HG03064 (cell line): ENCODE results near the gene HOXA7.

Source experiments
- ATAC-seq: cut with Tn5 transposase; IDR thresholded peaks from one replicate; pipeline ENCODE4 v1.9.1; 2021; ENCODE audit warnings: low read depth; ENCODE audit not compliant: unreplicated experiment

Gene HOXA7

DNA sequence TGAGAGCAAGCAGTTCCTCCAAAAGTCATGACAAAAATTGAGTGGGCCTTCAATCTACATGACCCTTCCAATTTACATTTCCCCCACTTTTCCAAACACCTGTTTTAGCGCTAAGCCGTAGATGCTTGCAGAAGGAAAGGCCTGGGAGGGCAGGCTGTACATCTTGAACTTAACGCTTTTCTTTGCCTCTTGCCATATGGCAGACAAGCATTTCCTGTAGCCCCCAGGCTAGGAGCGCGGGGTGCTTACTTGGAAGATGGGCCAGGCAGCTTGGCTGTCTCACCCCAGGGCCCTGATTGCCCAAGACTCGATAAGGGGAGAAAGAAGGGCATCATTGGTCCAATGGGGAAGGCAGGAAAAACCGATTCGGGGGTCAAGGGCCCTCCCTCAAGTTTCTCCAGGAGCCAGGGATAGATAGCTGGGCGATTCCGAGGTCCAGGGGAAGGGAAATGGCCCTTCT lies 15.9 kb upstream of the HOXA7 start:
- ATAC-seq, result no peak

DNA sequence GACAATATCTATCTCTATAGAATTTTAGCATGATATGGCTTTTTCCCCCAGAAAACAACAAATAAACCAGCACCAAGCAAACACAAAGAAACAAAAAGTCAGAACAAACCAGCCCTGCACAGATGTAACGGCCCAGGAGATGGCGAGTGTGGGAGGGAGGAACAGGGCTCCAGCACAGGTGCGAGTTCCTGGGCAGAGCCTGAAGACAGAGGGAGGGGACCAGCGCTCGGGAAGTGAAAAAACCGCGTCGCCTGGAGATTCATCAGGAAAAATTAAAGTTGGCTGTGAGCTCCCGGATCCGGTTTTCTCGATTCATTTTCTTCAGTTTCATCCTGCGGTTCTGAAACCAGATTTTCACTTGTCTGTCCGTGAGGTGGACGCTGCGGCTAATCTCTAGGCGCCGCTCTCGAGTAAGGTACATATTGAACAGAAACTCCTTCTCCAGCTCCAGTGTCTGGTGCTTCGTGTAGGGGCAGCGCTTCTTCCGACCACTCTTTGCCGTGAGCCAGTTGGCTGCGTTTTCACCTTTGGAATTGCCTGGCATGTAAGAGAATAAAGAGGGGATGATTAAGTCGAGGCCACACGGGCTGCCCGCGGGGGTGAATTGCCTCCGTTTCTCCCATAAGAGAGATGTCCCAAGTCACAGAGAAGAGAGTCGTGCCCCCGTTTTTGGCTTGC lies 15.3 kb upstream of the HOXA7 start:
- no peak for ATAC-seq

DNA sequence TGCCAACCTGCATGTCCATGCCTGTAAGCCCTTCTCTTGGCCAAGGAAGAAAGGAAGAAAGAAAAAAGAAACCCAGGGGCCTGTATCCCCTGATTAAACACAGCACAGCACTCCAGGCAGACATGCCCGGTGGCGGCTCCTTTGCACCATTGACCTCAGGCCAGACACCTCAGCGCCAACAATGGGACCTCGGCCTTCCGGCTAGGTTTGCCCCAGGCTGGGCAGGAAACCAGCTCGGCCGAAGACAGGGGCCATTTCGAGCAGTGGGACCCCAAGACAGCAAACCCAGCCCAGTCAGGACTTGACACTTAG lies 14.8 kb upstream of the HOXA7 start:
- no peak for ATAC-seq

DNA sequence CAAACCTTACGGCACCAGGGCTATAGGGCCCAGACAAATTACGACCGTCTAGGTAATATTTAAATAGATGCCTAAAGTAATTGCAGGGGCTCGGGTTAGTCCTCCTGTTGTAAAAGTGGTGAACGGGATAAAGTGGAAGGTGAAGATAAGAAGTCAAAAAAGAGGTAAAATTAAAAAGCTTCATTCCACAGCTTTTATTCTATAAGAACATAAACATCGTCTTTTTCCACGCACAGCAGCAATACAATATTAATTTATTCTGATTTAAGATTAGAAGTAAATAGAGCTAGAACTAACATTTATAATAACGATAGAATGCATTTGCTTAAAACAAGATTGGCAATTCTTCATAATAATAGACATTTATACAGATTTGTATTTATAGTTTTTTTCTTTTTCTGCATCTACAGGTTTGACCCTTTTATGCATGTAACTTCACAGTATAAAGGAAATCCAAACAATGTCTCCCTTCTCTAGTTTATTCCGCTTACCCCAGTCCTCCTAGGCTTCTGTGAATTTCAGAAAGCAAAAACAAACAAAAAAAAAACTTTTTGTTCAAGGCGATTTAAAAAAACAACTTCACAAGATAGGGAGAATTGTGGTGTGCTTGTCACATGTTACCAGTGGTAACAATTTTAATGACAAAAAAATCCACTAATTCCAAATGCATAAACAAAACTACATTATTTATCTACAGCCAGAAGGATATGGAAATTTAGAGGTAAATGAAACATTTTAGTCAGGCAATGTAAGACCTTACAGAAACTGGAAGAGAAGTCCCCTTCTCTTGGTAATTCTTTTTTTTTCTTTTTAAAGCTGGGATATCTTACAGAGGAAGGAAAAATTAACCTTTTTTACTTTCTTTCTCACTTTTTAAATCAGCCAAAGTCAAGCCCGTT lies 14.2 kb upstream of the HOXA7 start:
- ATAC-seq, result no peak

DNA sequence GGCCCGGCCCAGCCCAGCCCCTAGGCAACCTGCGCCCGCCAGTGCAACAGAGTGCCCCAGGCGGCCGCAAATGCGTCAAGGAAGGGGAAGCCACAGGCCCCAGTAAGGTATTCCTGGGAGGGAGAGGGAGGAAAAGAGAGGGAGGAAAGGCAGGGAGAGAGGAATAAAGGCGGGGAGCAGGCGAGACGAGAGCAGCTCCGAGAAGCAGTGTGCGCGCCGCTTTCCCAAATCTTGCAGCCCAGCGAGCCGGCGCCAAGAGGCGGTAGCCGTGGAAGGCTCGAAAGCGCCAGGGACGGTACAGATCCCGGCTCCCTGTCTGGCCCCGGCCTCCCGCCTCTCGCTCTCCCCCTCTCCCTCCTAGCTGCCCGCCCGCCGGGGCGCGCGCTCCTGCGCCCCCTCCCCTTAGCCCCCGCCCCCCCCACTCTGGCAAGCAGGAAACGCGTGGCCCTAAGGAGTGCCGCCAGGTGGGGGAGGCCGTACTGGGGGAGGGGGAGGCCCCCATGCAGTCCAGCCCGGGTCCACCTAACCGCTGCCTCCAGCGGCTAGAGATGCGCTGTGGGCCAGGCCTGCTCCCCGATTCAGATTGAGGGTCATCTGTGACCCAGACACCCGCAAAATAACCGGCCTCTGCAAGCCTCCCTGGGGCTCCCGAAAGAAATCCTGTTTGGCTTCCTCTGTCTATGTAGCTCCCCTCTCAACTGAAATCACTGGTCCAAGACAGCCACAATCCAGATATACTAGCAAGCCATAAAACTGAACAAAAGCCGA lies 13.4 kb upstream of the HOXA7 start:
- no peak for ATAC-seq

DNA sequence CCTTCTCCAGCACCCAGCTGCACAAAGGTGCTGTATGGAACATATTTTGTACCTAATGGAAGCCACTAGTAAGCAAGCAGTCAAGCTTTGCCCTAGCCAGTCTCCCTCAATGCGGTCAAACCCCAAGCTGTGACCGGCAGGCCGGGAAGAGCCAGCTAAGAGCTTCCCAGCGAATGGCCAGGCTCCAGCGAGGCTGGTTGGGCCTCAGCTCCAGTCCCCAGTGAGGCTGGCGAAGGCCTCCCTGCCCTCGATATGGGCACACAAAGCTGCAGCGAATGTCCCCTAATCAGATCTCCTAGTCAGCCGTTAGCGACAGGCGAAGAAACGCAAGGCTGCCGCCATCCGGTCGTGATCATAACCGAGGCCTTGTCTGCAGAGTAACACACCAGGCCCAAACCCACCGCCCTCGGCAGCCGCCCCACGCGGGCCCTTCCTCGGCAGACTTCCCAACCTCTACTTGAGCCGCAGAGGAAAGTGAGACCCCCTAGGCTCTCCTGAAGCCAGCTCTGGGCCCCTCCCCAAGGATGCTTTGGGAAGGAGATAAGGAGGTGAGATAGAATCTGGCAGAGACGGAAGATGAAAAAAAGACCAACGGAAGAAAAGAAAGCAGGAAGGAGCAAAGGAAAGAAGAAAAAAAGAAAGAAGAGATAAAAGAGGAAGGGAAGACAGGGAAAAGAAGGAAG lies 11.9 kb upstream of the HOXA7 start:
- ATAC-seq, result no peak

DNA sequence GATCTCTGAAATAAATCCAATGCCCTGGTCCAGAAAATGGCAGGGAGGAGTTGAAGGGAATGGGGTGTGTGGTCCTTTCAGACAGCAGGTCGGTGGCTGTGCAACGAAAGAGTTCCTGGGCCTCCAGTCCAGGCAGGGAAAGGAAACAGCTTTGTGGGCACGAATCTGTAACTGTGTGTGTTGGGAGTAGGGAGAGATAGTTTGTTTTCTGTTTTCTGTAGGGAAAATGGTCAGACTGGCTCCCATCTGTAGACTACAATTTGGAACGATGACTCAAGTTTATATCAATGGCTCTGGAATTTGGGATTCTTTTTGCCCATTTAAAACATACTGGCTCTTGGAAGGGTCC lies 11.4 kb upstream of the HOXA7 start:
- ATAC-seq, result no peak

DNA sequence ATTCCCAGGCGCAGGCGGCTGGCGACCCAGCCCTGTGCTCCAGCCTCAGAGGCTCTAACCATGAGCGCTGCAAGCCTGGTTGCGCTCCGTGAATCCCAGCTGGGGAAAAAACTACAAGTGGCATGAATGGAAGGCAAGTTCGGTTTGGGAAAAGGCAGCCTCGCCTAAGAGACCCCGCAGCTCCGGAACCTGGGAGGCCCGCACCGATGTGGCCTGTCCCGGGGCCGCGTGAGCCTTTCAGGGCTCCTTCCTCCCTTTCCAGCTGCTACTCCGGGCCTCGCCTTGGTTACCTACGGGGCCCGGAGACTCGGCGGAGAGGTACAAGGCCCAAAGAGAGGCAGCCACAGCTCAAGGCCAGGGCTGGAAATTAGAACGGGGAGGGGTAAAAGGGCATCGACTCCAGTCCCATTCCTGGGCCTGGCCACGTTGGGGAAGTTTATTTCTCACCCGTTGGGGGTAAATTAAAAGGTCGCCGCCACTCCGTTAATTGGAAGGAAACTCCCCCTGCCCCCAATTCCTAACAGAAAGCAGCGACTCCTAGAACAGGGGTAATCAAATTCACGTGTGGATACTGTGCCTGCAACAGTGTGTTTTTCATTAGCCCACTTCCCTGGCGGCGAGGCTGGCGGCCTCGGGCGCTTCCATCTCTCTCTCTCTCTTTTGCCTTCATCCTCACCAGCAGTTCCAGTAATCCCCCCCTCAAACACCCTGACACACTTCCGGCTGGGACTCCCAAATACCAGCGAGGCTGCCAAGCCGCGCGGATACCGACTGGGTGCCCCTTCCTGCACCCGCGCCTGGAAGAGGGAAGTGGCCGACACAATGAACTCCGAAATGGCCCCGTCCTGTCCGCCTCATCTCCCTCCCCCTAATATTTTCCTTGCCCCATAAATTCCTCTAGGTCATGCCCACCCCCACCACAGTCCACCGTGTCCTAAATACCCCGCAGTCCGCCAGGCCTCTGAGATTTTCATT lies 10.3 kb upstream of the HOXA7 start:
- no peak for ATAC-seq

DNA sequence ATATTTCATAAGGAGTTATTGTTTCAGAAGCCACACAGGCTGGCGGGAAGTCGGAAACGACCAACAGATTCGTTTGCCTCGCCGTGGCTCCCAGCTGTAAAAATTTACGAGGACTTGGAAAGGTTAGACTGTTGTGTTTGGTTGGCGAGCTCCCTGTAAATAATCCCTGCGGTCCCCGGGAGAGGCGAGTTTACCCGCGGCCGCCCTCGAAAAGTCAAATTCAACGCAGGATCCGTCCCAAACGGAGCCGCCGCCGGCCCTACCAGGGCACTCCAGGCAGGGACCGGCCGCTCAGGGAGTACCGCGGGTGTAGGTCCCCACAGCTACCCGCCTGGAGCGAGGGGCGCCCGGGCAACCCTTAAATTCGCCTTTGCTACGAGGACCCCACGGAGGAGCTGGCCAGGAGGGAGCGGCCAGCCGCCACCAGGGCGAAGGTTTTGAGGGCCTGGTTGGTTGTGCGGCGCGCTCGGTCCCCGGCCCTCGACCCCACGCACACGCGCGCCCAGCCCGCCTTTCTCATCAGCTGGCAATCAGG lies 9.6 kb upstream of the HOXA7 start:
- ATAC-seq, result no peak

DNA sequence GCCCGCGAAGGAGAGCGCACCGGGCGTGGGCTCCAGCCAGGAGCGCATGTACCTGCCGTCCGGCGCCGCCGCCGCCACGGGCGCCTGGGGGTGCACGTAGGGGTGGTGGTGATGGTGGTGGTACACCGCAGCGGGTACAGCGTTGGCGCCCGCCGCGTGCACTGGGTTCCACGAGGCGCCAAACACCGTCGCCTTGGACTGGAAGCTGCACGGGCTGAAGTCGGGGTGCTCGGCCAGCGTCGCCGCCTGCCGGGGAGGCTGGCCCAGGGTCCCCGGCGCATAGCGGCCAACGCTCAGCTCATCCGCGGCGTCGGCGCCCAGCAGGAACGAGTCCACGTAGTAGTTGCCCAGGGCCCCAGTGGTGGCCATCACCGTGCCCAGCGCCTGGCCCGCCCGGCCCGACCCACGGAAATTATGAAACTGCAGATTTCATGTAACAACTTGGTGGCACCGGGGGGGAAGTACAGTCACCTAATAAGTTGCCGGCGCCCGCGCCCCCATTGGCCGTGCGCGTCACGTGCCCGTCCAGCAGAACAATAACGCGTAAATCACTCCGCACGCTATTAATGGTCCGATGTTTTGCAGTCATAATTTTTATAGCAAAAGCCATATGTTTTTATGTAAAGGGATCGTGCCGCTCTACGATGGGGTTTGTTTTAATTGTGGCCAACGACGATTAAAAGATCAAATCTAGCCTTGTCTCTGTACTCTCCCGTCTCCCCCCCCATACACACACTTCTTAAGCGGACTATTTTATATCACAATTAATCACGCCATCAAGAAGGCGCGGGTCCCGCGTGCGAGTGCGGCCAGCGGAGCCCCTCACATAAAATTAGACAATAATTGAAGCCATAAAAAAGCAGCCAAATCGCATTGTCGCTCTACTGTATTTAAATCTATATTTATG lies 8.9 kb upstream of the HOXA7 start, which contains the start of gene HOXA9:
Gene HOXA9, minus strand, starts transcription at position 449 of the 907 bp plus-strand sequence. Its CDS starts 80 bp downstream, at position 369.
- no peak for ATAC-seq

DNA sequence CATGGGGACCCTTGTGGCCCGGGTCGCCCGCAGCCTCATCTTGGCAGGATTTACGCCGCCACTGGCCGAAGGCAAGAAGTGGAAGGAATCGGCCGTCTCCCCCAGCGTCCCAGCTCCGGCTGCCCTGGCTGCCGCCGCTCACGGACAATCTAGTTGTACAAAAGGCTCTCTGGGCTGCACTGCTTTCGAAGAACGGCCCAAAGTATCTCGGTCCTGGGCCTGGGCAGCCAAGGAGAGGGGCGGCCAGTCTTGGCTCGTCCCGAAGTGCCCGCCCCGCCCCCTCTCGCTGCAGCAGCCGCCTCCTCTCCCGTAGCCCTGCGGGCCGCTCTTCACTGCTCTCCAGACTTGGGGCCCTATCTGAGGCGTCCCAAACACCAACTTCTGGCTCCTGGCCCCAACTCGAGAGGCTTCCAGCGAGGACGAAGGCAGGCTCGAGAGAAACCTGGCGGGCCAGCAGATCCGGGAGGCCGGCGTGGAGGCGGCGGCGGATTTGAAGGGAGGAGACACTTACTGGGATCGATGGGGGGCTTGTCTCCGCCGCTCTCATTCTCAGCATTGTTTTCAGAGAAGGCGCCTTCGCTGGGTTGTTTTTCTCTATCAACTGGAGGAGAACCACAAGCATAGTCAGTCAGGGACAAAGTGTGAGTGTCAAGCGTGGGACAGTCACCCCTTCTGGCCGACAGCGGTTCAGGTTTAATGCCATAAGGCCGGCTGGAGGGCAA lies 8.1 kb upstream of the HOXA7 start:
- no peak for ATAC-seq

DNA sequence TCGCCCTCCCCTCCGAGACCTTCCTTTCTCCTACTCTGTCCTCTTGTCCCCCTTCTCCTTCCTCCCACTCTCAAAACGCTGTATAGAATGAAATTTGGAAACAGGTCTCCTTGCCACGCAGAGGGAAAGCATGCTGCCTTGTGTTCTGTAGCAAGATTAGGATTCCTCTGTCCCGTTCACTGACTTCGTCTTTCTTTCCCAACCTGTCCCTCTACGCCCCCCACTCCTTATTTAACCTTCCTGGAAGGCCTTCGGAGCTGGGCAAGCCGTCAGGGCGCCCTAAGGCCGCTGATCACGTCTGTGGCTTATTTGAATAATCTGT lies 7.5 kb upstream of the HOXA7 start:
- no peak for ATAC-seq

DNA sequence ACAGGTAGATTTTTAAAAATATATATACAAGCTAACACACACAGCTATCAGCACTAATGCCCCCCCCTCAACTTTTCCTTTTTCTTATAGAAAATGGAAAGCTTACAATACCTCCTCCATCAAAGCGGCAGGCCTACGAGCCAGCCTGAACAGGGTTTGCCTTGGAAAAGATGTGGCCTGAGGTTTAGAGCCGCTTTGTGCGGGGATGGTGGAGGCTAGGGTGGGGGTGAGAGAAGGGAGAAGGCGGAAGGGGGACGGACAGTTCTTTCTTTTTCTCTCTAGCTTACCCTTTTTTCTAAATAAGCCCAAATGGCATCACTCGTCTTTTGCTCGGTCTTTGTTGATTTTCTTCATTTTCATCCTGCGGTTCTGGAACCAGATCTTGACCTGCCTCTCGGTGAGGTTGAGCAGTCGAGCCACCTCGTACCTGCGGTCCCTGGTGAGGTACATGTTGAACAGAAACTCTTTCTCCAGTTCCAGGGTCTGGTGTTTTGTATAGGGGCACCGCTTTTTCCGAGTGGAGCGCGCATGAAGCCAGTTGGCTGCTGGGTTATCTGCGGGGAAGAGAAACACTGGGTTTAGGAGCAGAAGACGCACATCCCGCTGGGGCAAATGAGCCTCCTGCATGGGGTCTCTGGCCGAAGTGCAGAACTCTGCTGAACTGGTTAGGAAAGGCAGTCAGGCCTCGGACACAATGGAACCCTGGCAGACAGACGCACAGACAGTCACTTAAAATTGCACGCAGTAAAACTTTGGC lies 7.0 kb upstream of the HOXA7 start:
- no peak for ATAC-seq

DNA sequence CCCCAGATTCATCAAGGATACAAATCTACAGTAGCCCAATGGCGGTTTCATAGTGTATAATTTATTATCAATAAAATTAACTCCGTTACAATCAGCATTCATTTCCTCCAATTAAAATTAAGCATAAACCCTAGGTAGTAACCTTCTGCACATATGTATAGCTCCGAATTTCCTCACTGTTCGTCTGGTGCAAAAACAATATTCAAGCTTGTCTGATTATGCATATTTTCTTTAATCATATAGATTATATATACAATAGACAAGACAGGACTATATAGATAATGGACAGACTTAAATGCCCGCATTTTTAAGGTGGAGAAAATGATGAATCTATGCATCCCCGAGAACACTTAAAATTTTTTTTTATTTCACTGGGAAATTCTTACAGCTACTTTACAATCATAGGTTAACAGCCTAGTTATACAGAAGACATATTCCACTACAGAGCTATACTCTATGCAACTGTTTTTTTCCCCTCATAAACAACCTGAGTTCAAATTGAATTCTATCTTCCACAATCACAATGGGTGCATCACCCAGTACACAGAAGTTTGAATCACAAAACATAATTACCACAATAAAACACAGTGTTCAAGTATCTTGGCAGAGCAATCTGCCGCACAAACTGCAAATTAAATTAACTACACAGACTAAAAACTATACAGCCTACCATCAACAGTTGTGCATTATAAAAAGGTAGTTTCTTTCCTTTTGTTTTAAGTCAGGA lies 6.2 kb upstream of the HOXA7 start:
- no peak for ATAC-seq

DNA sequence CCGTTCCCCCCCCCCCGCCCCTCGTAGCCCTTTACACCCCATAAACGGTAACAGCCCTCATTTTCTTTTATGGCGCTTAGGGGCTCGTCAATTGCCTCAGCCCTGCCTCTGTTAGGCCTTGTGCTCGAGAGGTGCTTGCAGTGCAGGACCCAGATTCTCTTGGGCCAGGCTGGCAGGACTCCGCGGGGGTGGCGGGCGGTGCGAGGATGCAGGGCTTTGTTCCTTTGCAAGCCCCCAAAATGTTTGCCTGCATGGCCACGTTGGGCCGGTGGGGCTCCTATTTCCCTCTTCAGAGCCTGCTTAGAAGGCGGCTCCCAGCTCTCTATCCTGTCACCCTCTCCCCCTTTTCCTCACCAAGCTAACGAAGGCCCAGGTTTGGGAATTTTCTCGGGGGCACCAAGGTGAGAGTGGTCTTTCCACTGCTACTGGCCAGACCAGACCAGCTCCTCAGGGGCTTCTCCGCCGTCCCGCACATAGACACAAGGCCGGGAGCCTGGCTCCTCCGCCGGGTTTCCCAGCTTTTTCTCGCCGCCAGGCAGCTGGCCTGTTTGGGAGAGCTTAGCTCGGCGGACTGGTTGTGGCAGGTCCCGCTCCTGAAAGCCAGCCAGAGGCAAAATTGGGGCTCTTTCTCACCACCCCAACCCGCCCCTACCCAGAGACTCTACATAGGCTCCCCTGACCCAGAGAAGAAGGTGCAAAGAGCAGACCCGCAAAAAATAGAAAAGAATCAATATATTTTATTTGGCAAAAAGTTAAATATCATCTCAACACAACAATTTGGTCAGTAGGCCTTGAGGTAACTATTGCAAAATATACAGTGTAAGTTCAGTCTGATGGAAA lies 5.5 kb upstream of the HOXA7 start:
- no peak for ATAC-seq
